Measurements from ENCODE around the gene COQ10B. TPM values are rescaled to one million over a fixed set of nuclear protein-coding genes. Genes with fewer than 3 reads are reported as not detected.

The COQ10B gene
- total RNA-seq, 1 donor from 2014 or later, result 19.1 TPM

Other genes with a start within 250 kb of the COQ10B start
- 77.8 TPM for gene ANKRD44, start 142.8 kb upstream of the COQ10B start, total RNA-seq
- 330 TPM for gene SF3B1, start 18.5 kb upstream of the COQ10B start, total RNA-seq
- gene HSPD1, start 46.3 kb downstream of the COQ10B start, total RNA-seq, result 136 TPM
- 60.4 TPM for gene HSPE1, start 46.8 kb downstream of the COQ10B start, total RNA-seq
- 25.6 TPM for gene MOB4, start 62.5 kb downstream of the COQ10B start, total RNA-seq
- 47.7 TPM for gene RFTN2, start 222.0 kb downstream of the COQ10B start, total RNA-seq